Measurements from ENCODE around the gene SPTBN5.

Gene SPTBN5

GRCh38 chr15:41806291-41807181, 87.3 kb downstream of the SPTBN5 start:
- DNase-seq (ENCODE audit: low read depth in 2 of 2), result no peak

- DNase-seq (ENCODE audit: low read depth in 2 of 2), result no peak
Measured at GRCh38 chr15:41805711-41806110, 88.1 kb downstream of the SPTBN5 start.

GRCh38 chr15:41804916-41805666, 88.8 kb downstream of the SPTBN5 start:
- no peak for DNase-seq (ENCODE audit: low read depth in 2 of 2)

GRCh38 chr15:41804361-41804760, 89.5 kb downstream of the SPTBN5 start:
- DNase-seq (ENCODE audit: low read depth in 2 of 2), result no peak

- DNase-seq (ENCODE audit: low read depth in 2 of 2), result no peak
Measured at GRCh38 chr15:41801850-41802455, 91.9 kb downstream of the SPTBN5 start.

- DNase-seq (ENCODE audit: low read depth in 2 of 2), result no peak
Measured at GRCh38 chr15:41801185-41801584, 92.7 kb downstream of the SPTBN5 start.

GRCh38 chr15:41799488-41799805, 94.4 kb downstream of the SPTBN5 start:
- DNase-seq (ENCODE audit: low read depth in 2 of 2), result no peak

- no peak for DNase-seq (ENCODE audit: low read depth in 2 of 2)
Measured at GRCh38 chr15:41798607-41799487, 95.0 kb downstream of the SPTBN5 start.
